Upper lobe of left lung (tissue), 4 donors: ENCODE results near the gene ROBO1.

Experiments used
- EP300 ChIP-seq, 4 donors: sonication (generic); formaldehyde crosslinking; IDR thresholded peaks; one replicate each; pipeline ENCODE4 v1.5.1; 2017; ENCODE audit warnings: antibody characterized with exemption in 4 of 4, control low read depth in 2 of 4
- POLR2A ChIP-seq, 4 donors: fragments of 450-650 bp; IDR thresholded peaks; one replicate each; pipeline ENCODE4 v1.5.1; 2016 to 2017; ENCODE audit warnings: antibody characterized with exemption in 4 of 4, mild to moderate bottlenecking in 2 of 4
- POLR2AphosphoS5 ChIP-seq, 2 donors: sonication (generic); formaldehyde crosslinking; IDR thresholded peaks; one replicate each; pipeline ENCODE4 v1.5.1; 2017; ENCODE audit warnings: antibody characterized with exemption in 2 of 2
- TF ChIP-seq, protein P1 (sequence below), 6 experiments: fragments of 450-650 bp in 4 of 6; fragments of 200-600 bp in 2 of 6; sonication (generic) in 2 of 6; IDR thresholded peaks; one replicate each; pipeline ENCODE4 v1.5.1; 2016 to 2019; ENCODE audit warnings: antibody characterized with exemption in 6 of 6

DNA sequence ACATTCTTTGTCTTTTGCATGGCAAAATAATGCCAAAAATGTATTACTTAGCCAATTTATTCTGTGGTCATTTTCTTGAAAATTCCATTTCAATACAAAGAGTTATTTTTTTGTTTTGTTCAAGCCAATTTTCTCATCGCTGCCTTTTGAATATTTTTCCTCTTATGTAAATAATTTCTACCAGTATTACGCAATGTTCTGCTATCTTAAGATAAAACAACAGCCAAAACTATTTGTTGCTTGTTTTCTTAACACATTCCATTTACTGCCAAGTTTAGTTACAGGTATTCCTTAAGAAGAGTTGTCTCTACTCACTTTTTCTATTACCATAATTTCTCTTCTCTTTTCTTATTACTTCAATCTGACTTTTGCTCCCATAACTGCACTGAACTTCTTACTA, 163.1 kb downstream of the ROBO1 start:
- TF ChIP-seq, protein P1, sequence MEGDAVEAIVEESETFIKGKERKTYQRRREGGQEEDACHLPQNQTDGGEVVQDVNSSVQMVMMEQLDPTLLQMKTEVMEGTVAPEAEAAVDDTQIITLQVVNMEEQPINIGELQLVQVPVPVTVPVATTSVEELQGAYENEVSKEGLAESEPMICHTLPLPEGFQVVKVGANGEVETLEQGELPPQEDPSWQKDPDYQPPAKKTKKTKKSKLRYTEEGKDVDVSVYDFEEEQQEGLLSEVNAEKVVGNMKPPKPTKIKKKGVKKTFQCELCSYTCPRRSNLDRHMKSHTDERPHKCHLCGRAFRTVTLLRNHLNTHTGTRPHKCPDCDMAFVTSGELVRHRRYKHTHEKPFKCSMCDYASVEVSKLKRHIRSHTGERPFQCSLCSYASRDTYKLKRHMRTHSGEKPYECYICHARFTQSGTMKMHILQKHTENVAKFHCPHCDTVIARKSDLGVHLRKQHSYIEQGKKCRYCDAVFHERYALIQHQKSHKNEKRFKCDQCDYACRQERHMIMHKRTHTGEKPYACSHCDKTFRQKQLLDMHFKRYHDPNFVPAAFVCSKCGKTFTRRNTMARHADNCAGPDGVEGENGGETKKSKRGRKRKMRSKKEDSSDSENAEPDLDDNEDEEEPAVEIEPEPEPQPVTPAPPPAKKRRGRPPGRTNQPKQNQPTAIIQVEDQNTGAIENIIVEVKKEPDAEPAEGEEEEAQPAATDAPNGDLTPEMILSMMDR (IDR thresholded peaks at IDR 0.05) = no peak
- no peak for TF ChIP-seq EP300 (IDR thresholded peaks at IDR 0.05)
- TF ChIP-seq POLR2AphosphoS5 (IDR thresholded peaks at IDR 0.05) = no peak
- no peak for TF ChIP-seq POLR2A (IDR thresholded peaks at IDR 0.05)
